HS-5 (cell line): ENCODE results near the gene BSPH1.
"Not testable (repeated sequence)": the region's sequence is repeated elsewhere in the genome, so short reads cannot be mapped to it uniquely, and the experiment has no call there.

Source experiments
- DNase-seq: peaks from one replicate; pipeline ENCODE4 v3.0.0-alpha.2; 2012; ENCODE audit warnings: low read depth

Gene BSPH1

DNA sequence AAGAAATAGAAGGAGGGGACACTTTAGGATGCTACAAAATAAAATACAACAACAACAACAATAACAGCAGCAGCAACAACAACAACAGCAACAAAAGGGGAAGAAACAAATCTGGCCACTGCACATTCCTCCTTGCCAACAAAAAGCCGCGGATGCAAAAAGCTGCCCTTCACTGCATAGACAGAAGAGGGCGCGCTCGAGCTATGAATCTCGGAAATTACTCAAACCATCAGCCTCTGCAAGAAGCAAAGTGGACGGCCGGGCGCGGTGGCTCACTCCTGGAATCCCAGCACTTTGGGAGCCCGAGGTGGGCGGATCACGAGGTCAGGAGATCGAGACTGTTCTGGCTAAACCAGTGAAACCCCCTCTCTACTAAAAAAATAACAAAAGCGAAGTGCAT, 71.9 kb downstream of the BSPH1 start:
- DNase-seq = not testable (repeated sequence)
